ENCODE measurements around the gene HYAL3.

HYAL3 gene

GRCh38 chr3:50264964-50265485 is 34.2 kb downstream of the HYAL3 start:
- Histone ChIP-seq H3K4me3 (ENCODE audit: low read length) (no peak overlapping the region), H3K27me3 (ENCODE audit: control insufficient read depth, low read length) (peaks cover 31% of the 10 kb centered on the region), H3K27ac (ENCODE audit: low read depth, low read length) (no peak overlapping the region), H3K36me3 (ENCODE audit: control insufficient read depth, low read length) (no peaks in the 10 kb centered on the region), H3K4me2 (ENCODE audit: low read length) (no peak overlapping the region), H3K9me2 (replicated peaks; ENCODE audit: control insufficient read depth, low read length) (no peaks in the 10 kb centered on the region), H4K20me1 (ENCODE audit: control insufficient read depth, insufficient read depth, low read depth, low read length) (no peaks in the 10 kb centered on the region), H3K9me3 (ENCODE audit: control insufficient read depth, insufficient read depth, low read length) (no peaks in the 10 kb centered on the region), H3F3A (ENCODE audit: control insufficient read depth, insufficient read depth) (no peaks in the 10 kb centered on the region), H3K79me2 (ENCODE audit: control insufficient read depth, low read length) (no peaks in the 10 kb centered on the region), H3K4me1 (ENCODE audit: control insufficient read depth, low read length) (peaks cover 5% of the 10 kb centered on the region; the same call in 1 of the 2 replicates)
- TF ChIP-seq, protein P1, sequence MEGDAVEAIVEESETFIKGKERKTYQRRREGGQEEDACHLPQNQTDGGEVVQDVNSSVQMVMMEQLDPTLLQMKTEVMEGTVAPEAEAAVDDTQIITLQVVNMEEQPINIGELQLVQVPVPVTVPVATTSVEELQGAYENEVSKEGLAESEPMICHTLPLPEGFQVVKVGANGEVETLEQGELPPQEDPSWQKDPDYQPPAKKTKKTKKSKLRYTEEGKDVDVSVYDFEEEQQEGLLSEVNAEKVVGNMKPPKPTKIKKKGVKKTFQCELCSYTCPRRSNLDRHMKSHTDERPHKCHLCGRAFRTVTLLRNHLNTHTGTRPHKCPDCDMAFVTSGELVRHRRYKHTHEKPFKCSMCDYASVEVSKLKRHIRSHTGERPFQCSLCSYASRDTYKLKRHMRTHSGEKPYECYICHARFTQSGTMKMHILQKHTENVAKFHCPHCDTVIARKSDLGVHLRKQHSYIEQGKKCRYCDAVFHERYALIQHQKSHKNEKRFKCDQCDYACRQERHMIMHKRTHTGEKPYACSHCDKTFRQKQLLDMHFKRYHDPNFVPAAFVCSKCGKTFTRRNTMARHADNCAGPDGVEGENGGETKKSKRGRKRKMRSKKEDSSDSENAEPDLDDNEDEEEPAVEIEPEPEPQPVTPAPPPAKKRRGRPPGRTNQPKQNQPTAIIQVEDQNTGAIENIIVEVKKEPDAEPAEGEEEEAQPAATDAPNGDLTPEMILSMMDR (IDR thresholded peaks at IDR 0.05; ENCODE audit: low read depth, low read length, poor library complexity, severe bottlenecking) = no peak
- TF ChIP-seq EZH2phosphoT487 (IDR thresholded peaks at IDR 0.05; ENCODE audit: borderline replicate concordance, low read length) = no peak

GRCh38 chr3:50264383-50264963 is 34.7 kb downstream of the HYAL3 start:
- no peaks in the 10 kb centered on the region for H3K9me3 ChIP-seq (ENCODE audit: control insufficient read depth, insufficient read depth, low read length)
- no peaks in the 10 kb centered on the region for H3K79me2 ChIP-seq (ENCODE audit: control insufficient read depth, low read length)
- H3K4me1 ChIP-seq (ENCODE audit: control insufficient read depth, low read length) = peaks cover 10% of the 10 kb centered on the region
- H3K9me2 ChIP-seq (replicated peaks; ENCODE audit: control insufficient read depth, low read length) = no peaks in the 10 kb centered on the region
- peaks cover 28% of the 10 kb centered on the region for H3K27me3 ChIP-seq (ENCODE audit: control insufficient read depth, low read length)
- no peak overlapping the region for H3K4me2 ChIP-seq (ENCODE audit: low read length)
- no peaks in the 10 kb centered on the region for H3K36me3 ChIP-seq (ENCODE audit: control insufficient read depth, low read length)
- no peak overlapping the region for H3K4me3 ChIP-seq (ENCODE audit: low read length)
- TF ChIP-seq, protein P1 (IDR thresholded peaks at IDR 0.05; ENCODE audit: low read depth, low read length, poor library complexity, severe bottlenecking) = no peak
- no peak for TF ChIP-seq EZH2phosphoT487 (IDR thresholded peaks at IDR 0.05; ENCODE audit: borderline replicate concordance, low read length)
- no peaks in the 10 kb centered on the region for H3F3A ChIP-seq (ENCODE audit: control insufficient read depth, insufficient read depth)
- H4K20me1 ChIP-seq (ENCODE audit: control insufficient read depth, insufficient read depth, low read depth, low read length) = no peaks in the 10 kb centered on the region
- H3K27ac ChIP-seq (ENCODE audit: low read depth, low read length) = no peak overlapping the region

DNA sequence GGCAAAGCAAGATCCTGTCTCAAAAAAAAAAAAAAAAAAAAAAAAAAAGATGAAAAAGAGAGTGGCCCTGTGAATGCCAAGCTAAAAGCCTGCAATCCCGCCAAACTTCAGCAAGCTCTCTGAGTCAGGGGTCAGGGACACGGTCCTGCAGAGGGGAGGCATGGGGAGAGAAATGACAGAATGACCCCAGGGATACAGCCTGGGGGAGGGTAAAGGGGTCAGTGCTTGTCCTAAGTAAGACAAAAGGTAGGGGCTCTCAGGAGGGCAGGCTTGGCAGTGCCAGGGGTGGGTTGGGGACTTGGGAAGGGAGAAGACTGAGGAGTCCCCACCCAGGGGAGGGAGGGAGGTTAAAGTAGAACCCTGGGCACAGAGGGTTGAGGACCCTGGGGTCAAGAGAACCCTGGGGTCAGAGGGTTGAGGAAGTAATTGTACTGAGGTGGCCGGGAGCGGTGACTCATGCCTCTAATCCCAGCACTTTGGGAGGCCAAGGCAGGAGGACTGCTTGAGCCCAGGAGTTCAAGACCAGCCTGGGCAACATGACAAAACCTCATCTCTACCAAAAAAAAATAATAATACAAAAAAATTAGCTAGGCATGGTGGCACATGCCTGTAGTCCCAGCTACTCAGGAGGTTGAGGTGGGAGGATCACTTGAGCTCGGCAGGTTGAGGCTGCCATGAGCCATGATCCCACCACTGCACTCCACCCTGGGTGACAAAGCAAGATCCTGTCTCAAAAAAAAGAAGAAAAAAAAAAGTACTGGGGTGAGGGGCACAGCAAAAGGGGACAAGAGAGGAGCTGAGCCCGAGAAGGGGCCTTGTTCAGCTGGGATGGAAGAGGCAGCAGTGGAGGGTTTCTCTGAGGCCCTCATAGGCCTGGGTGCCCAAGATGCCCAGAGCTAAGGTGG is 35.5 kb downstream of the HYAL3 start:
- Histone ChIP-seq H3K9me3 (ENCODE audit: control insufficient read depth, insufficient read depth, low read length) (no peaks in the 10 kb centered on the region), H3K4me2 (ENCODE audit: low read length) (no peak overlapping the region), H3K79me2 (ENCODE audit: control insufficient read depth, low read length) (no peaks in the 10 kb centered on the region), H3F3A (ENCODE audit: control insufficient read depth, insufficient read depth) (no peaks in the 10 kb centered on the region), H3K27ac (ENCODE audit: low read depth, low read length) (no peak overlapping the region), H3K4me1 (ENCODE audit: control insufficient read depth, low read length) (peaks cover 10% of the 10 kb centered on the region), H3K27me3 (ENCODE audit: control insufficient read depth, low read length) (peaks cover 27% of the 10 kb centered on the region), H4K20me1 (ENCODE audit: control insufficient read depth, insufficient read depth, low read depth, low read length) (no peaks in the 10 kb centered on the region), H3K4me3 (ENCODE audit: low read length) (no peak overlapping the region), H3K36me3 (ENCODE audit: control insufficient read depth, low read length) (no peaks in the 10 kb centered on the region; the same call in 1 of the 2 replicates), H3K9me2 (replicated peaks; ENCODE audit: control insufficient read depth, low read length) (no peaks in the 10 kb centered on the region)
- TF ChIP-seq, protein P1 (IDR thresholded peaks at IDR 0.05; ENCODE audit: low read depth, low read length, poor library complexity, severe bottlenecking) = no peak
- TF ChIP-seq EZH2phosphoT487 (IDR thresholded peaks at IDR 0.05; ENCODE audit: borderline replicate concordance, low read length) = no peak
